ENCODE data around the gene PDS5A.
"Not testable (repeated sequence)": the region's sequence is repeated elsewhere in the genome, so short reads cannot be mapped to it uniquely, and the experiment has no call there.

The PDS5A gene

GRCh38 chr4:39970671-39971640, 6.8 kb downstream of the PDS5A start:
- DNase-seq (ENCODE audit: low read depth in 2 of 2) = no peak

- no peak for DNase-seq (ENCODE audit: low read depth in 2 of 2)
Observed at GRCh38 chr4:39963656-39964055, 14.1 kb downstream of the PDS5A start.

DNA sequence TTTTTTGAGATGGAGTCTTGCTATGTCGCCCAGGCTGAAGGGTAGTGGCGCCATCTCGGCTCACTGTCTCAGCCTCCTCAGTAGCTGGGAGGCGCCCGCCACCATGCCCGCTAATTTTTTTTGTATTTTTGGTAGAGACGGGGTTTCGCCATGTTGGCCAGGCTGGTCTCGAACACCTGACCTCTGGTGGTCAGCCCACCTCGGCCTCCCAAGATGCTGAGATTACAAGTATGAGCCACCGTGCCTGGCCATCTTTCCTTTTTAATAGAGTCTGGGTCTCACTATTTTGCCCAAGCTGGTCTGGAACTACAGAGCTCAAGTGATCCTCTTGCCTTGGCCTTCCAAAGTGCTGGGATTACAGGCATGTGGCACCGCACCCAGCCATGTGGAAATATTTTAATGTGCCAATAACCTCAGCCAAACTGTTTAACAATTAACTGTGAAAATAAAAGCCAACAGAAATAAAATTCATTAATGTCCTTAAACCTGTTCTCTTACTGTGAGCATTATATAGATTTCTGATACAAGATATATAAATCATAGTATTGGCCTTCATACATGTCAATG, 16.3 kb downstream of the PDS5A start:
- DNase-seq (ENCODE audit: low read depth in 2 of 2) = no peak

GRCh38 chr4:39950861-39951481, 26.7 kb downstream of the PDS5A start:
- no peak for DNase-seq (ENCODE audit: low read depth in 2 of 2)

DNA sequence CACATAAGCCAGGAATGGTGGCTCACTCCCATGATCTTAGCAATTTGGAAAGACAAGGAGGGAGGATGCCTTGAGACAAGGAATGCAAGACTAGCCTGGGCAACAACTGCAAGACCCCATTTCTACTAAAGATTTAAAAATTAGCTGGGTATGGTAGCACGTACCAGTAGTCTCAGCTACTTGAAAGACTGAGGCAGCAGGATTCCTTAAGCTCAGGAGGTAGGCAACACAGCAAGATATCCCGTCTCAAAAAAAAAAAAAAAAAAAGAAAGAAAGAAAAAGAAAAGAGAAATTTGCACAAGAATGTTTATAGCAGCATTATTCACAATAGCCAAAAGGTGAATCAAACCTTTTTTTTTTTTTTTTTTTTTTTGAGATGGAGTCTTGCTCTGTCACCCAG, 29.7 kb downstream of the PDS5A start:
- no peak for DNase-seq (ENCODE audit: low read depth in 2 of 2)

GRCh38 chr4:39947417-39947816, 30.3 kb downstream of the PDS5A start:
- no peak for DNase-seq (ENCODE audit: low read depth in 2 of 2)

DNA sequence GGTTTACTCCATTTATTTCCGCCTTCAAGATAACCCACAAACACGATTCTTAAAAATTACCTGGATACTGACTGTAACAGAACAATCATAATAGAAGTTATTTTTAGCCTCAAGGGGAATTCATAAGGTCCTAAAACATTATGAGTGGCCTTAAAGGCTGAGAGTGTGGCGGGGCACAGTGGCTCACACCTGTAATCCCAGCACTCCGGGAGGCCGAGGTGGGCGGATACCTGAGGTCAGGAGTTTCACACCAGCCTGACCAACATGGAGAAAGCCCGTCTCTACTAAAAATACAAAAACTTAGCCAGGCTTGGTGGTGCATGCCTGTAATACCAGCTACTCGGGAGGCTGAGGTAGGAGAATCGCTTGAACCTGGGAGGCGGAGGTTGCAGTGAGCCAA, 33.5 kb downstream of the PDS5A start:
- DNase-seq (ENCODE audit: low read depth in 2 of 2) = not testable (repeated sequence)

DNA sequence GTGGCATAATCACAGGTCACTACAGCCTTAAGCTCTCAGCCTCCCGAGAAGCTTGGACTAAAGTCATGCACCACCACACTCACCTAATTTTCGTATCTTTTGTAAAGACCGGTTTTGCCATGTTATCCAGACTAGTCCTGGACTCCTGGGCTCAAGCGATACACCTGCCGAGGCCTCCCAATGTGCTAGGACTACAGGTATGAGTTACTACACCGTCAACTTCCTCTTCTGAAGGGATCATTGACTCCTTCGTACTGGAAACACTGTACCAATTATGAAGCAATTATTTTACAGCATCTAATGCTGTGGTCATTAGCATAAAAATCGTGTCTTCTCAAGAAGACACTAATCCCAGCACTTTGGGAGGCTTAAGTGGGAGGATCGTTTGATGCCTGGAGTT, 35.2 kb downstream of the PDS5A start:
- DNase-seq (ENCODE audit: low read depth in 2 of 2) = no peak

DNA sequence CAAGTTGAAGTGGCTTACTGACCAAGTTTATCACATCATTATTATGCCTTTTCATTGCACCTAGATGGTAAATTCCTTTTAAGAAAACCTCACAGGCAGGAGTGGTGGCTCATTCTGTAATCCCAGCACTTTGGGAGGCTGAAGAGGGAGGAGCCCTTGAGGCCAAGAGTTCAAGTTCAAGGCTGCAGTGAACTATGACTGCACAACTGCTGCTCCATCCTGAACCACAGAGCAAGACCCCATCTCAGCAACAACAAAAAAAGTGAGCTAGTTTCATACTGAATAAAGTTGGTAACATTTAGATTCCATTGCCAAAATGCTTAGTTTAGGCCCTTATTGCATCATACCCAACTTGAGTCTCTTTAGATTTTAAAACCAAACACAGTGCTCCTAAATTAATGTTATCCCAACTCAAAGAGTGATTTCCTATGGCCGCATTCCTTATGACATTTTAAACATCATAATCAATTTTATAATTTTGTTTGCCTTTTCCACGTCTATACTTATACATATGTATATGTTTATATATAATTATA, 36.0 kb downstream of the PDS5A start:
- DNase-seq (ENCODE audit: low read depth in 2 of 2) = no peak

DNA sequence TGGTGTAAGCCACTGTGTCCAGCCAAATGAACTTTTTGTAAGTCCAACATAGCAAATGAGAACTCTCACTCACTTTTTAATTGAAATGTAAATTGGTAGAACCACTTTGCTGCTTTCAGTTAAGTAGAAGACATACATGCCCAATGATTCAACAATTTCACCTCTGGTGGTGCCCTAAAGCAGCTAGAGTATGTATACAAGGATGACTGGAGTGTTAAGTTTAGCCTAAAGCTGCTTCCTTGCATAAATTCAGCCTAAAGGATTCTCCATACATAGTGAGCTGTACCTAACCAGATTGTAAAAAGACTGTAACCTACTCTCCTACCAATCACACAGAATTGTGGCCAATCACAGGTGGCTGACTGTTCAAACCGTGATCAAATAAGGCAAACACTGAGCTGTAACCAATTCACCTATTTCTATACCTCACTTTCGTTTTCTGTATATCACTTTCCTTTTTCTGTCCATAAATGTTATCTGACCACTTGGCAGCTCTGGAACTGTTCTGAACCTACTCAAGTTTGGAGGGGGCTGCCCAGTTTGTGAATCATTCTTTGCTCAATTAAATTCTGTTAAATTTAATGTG, 39.9 kb downstream of the PDS5A start:
- DNase-seq (ENCODE audit: low read depth in 2 of 2) = no peak

DNA sequence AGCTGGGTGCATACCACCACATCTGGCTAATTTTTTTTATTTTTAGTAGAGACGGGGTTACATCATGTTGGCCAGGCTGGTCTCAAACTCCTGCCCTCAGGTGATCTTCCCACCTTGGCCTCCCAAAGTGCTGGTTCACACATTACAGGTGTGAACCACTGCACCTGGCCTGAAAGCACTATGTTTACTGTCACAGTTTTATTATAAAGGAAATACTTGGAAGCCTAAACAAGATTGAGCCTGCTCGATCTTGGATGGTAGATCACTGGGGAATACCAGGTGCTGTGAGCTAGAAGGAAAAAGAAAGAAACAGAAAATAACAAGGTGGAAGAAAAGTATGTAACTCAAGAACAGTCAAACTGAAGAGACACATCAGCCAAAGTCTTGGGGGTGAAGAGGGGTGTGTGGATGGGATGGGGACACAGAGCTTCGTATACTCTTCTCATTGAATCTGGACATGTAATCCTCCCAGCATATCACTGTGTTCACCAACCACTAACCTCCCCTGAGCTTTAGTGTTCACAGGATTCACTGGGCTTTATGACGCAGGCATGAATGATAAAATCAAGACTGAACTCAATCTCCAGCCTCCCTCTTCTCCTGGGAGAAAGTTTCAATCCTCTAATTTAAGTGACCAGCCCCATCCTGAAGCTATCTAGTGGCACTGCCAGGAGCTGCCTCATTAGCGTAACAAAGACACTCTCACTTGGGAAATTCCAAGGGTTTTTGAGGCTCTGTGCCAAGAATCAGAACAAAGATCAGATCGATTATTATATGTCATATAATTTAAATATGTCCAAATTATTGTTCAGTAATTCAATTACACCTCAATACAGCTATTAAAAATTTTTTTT, 40.9 kb downstream of the PDS5A start:
- no peak for DNase-seq (ENCODE audit: low read depth in 2 of 2)

- peak; percentile 20 to 25 for DNase-seq (ENCODE audit: low read depth in 2 of 2)
Observed at GRCh38 chr4:39933671-39934590, 43.8 kb downstream of the PDS5A start.

- no peak for DNase-seq (ENCODE audit: low read depth in 2 of 2)
Observed at GRCh38 chr4:39932776-39933402, 44.8 kb downstream of the PDS5A start.

- DNase-seq (ENCODE audit: low read depth in 2 of 2) = no peak
Observed at GRCh38 chr4:39931441-39931901, 46.2 kb downstream of the PDS5A start.

- no peak for DNase-seq (ENCODE audit: low read depth in 2 of 2)
Observed at GRCh38 chr4:39928538-39928937, 49.2 kb downstream of the PDS5A start.

DNA sequence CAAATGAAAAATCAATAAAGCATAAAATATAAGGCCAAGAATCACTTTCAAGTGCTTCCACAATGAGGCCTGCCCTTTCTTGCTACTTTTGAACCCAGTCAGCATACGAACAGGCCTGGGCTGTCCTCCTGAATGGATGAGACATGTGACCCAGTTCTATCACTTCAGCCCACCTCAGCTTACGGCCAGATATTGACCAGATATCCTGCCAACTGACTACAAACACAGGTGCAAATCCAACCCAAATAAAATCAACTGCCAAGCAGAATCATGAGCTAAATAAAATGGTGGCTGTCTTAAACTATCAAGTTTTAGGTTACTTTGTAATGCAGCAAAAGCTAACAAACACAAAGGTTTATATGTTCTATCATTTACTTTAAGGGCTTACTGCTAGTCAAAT, 53.7 kb downstream of the PDS5A start:
- DNase-seq (ENCODE audit: low read depth in 2 of 2) = no peak

DNA sequence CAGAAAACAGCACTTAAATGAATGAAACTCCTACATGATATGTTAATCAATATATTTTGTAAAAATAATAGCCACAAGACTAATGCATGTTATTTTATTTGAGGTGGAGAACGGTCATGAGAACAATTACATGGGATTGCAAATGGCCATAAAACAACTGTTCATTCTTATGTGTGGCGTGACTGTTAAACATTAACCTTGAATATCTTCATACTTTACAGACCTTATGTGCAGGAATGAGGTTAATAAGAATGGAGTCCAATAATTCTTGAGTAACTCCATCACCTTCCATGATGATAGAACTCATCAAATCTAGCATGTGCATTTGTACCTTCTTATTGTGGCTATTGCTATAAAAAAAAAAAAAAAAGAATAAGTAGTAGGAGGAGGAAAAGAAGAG, 55.3 kb downstream of the PDS5A start:
- no peak for DNase-seq (ENCODE audit: low read depth in 2 of 2)

DNA sequence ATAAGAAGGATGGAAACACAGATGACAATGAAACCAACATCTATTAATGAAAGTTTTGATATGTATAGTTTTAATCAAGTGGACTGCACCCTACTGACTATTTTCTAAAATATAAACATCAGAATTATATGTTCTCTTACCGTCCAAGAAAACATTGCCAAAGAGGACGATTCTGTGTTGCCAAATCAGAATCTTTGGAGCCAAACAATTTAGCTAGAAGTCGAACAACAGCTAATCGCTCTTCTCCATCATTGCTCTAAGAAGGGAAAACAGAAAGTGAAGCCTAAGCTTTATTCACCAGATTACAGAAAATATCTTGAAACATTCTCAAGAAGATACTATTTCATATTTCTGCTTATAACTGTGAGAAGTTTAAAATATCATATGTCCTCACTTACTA, 64.2 kb downstream of the PDS5A start:
- no peak for DNase-seq (ENCODE audit: low read depth in 2 of 2)

GRCh38 chr4:39910064-39910463, 67.6 kb downstream of the PDS5A start:
- DNase-seq (ENCODE audit: low read depth in 2 of 2) = no peak

DNA sequence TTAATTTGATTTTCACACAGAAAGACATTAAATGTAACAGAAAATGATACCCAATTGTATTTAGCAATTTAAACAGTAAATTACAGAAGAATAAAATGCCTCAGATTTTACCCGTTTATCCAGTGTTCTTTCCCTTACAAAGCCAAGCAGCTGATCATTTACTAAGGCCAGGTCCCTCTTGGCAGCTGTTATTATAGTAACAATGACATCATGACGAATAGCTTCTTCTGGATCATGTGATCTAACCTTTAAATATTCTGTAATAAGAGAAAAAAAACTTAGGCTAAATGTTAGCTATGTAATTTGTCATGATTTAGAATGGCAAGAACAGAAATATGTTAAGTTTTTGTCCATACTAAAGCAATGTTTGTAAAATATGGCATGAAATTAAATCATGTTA, 69.4 kb downstream of the PDS5A start:
- DNase-seq (ENCODE audit: low read depth in 2 of 2) = no peak
